K562 (cell line): ENCODE results near the gene TMEM214. TPM values are rescaled to one million over a fixed set of nuclear protein-coding genes. Genes with fewer than 3 reads are reported as not detected.

Experiments
- ATAC-seq: fragments of 200-7000 bp; cut with Tn5 transposase; 3 replicates; pipeline ENCODE4 v1.9.1; 2020; ENCODE audit warnings: moderate library complexity
- BruUV-seq: library from RNA; stranded (reverse); fragments of 400-500 nt; replicated peaks from 2 replicates; lab custom pipeline; 2021; lab: Mats Ljungman, UMichigan
- CTCF ChIA-PET: fragments of 300-600 bp; formaldehyde crosslinking; extraction: SDS; loops from one replicate; lab custom pipeline; 2021; ENCODE audit warnings: low intra/inter-chr PET ratio; lab: Yijun Ruan, JAX
- POLR2A ChIA-PET: fragments of 300-600, 350-650 bp; sonication (Branson Sonifier 250); formaldehyde crosslinking; extraction: SDS; loops from one replicate; lab custom pipeline; 2021; ENCODE audit warnings: antibody characterized with exemption, inconsistent platforms; lab: Yijun Ruan, JAX
- DNase-seq, 4 experiments: peaks; one replicate each; pipeline versions ENCODE4 v3.0.0 to v3.0.0-alpha.2; 2011 to 2018; ENCODE audit warnings: low spot score in 3 of 4, mixed read lengths in 3 of 4; ENCODE audit errors: extremely low read depth in 1 of 4
- FAIRE-seq: peaks from 2 replicates; lab custom pipeline; 2011; peaks lifted over from hg19 to GRCh38; lab: Jason Lieb, UNC
- H2AFZ ChIP-seq: 2 replicates; pipeline ENCODE4 v1.6.0; 2011; ENCODE audit warnings: low read depth, low read length, control low read depth, inconsistent platforms
- H3K27ac ChIP-seq: fragments of 200-600 bp; 3 replicates; pipeline ENCODE4 v1.8.0; 2011; ENCODE audit warnings: low read depth, mild to moderate bottlenecking, control low read depth, inconsistent platforms, low read length, moderate library complexity, mixed read lengths; ENCODE audit errors: extremely low read depth
- H3K27me3 ChIP-seq, 2 experiments: fragments of 300-600 bp in 1 of 2; 2 replicates in 1 of 2; 3 replicates in 1 of 2; pipeline versions ENCODE4 v1.6.0 to v1.8.0; 2011; ENCODE audit warnings: inconsistent platforms in 2 of 2, low read length in 2 of 2, mild to moderate bottlenecking in 1 of 2, mixed read lengths in 1 of 2, moderate library complexity in 1 of 2; ENCODE audit not compliant: control insufficient read depth in 2 of 2, insufficient read depth in 2 of 2
- H3K36me3 ChIP-seq: fragments of 300-600 bp; 3 replicates; pipeline ENCODE4 v1.8.0; 2011; ENCODE audit warnings: mild to moderate bottlenecking, low read length, inconsistent platforms; ENCODE audit not compliant: control insufficient read depth, insufficient read depth
- H3K4me1 ChIP-seq, 2 experiments: fragments of 200-600 bp in 1 of 2; replicated peaks in 1 of 2; 2 replicates in 1 of 2; 3 replicates in 1 of 2; pipeline versions ENCODE4 v1.5.1 to v1.8.0; 2011; ENCODE audit warnings: inconsistent platforms in 2 of 2, low read length in 2 of 2, mild to moderate bottlenecking in 1 of 2, mixed read lengths in 1 of 2, moderate library complexity in 1 of 2; ENCODE audit not compliant: control insufficient read depth in 2 of 2, insufficient read depth in 2 of 2
- H3K4me2 ChIP-seq: 2 replicates; pipeline ENCODE4 v1.6.1; 2011; ENCODE audit warnings: low read length, control low read depth, inconsistent platforms, mixed read lengths; ENCODE audit not compliant: insufficient read depth
- H3K4me3 ChIP-seq: fragments of 200-600 bp; sonication (generic), shearing (Covaris generic); 2 replicates; pipeline ENCODE4 v1.5.1; 2016; ENCODE audit warnings: control low read depth, inconsistent platforms
- H3K79me2 ChIP-seq: fragments of 200-600 bp; 3 replicates; pipeline ENCODE4 v1.8.0; 2011; ENCODE audit warnings: low read length, inconsistent platforms; ENCODE audit not compliant: control insufficient read depth, insufficient read depth
- H3K9ac ChIP-seq, 2 experiments: 2 replicates each; pipeline versions ENCODE4 v1.6.0 to v1.6.1; 2011; ENCODE audit warnings: low read depth in 2 of 2, low read length in 2 of 2, control low read depth in 1 of 2, inconsistent platforms in 1 of 2, mild to moderate bottlenecking in 1 of 2, mixed read lengths in 1 of 2; ENCODE audit not compliant: insufficient read depth in 1 of 2
- H3K9me1 ChIP-seq: one replicate; pipeline ENCODE4 v1.6.0; 2011; ENCODE audit warnings: inconsistent platforms, mild to moderate bottlenecking, low read length, moderate library complexity; ENCODE audit not compliant: control insufficient read depth, insufficient read depth
- H3K9me3 ChIP-seq: replicated peaks from 2 replicates; pipeline ENCODE4 v1.5.1; 2011; ENCODE audit warnings: low read depth, low read length, inconsistent platforms; ENCODE audit not compliant: control insufficient read depth, insufficient read depth
- H4K20me1 ChIP-seq: replicated peaks from 2 replicates; pipeline ENCODE4 v1.6.1; 2011; ENCODE audit warnings: low read length, inconsistent platforms, mixed read lengths; ENCODE audit not compliant: control insufficient read depth, insufficient read depth
- ASH1L ChIP-seq: fragments of 450-650 bp; IDR thresholded peaks from 2 replicates; pipeline ENCODE4 v1.6.1; 2018; ENCODE audit warnings: borderline replicate concordance, mild to moderate bottlenecking, low read depth; ENCODE audit not compliant: partially characterized antibody
- KDM1A ChIP-seq, 2 experiments: fragments of 450-650 bp; IDR thresholded peaks; 2 replicates each; pipeline ENCODE4 v1.6.1; 2016; ENCODE audit warnings: mild to moderate bottlenecking in 2 of 2
- WGBS: fragments of 100-300 bp; shearing (Covaris generic); methylation state at CpG from one replicate; pipeline ENCODE4 v1.1.6; 2016; ENCODE audit warnings: low coverage, mixed read lengths; ENCODE audit not compliant: insufficient coverage; ENCODE audit errors: missing lambda C conversion rate; 5-methylcytosine and 5-hydroxymethylcytosine counted together
- in situ Hi-C: fragments of 300-500 bp; cut with MboI; formaldehyde crosslinking; loops from 4 replicates; pipeline ENCODE4 v1.15.0; 2018; ENCODE audit warnings: inconsistent platforms, mixed read lengths
- intact Hi-C: fragments of 100-400 bp; cut with micrococcal nuclease; formaldehyde crosslinking; loops from 2 replicates; pipeline ENCODE4 v1.14.2; 2022
- polyA plus RNA-seq, 8 experiments: library from polyadenylated mRNA; depleted of rRNA in 4 of 8; stranded (reverse) in 5 of 8; unstranded in 3 of 8; fragments of >200 nt; fragmentation: Nextera tagmentation in 2 of 8; fragmentation: Illumina TruSeq in 1 of 8; extraction: Ambion mirVana in 2 of 8; extraction: Trizol in 1 of 8; gene quantifications; 2 replicates each; pipeline versions ENCODE4 v1.2.1 to v1.2.3, GENCODE V29; 2011 to 2014; ENCODE audit warnings: inconsistent platforms in 1 of 8, missing spikeins in 1 of 8
- total RNA-seq, 7 experiments: library from RNA; depleted of rRNA in 6 of 7; stranded (reverse); fragments of >200 nt in 6 of 7; fragmentation: Illumina TruSeq in 2 of 7; extraction: Trizol in 2 of 7; gene quantifications; 2 replicates each; pipeline versions ENCODE4 v1.2.1 to v1.2.3, GENCODE V29; 2011 to 2021; ENCODE audit warnings: low replicate concordance in 1 of 7
- TF ChIP-seq, protein P1 (sequence below): sonication (generic); formaldehyde crosslinking; IDR thresholded peaks from 2 replicates; pipeline ENCODE4 v1.8.1; 2023; ENCODE audit warnings: missing genetic modification reagents, mild to moderate bottlenecking, borderline replicate concordance

Gene TMEM214
- total and polyA plus RNA-seq, 9 of the 15 experiments (the other 6 are each of a cell fraction or from before 2014, with no cell fraction given): 11.4 to 81.4 (median 44.1) TPM

DNA sequence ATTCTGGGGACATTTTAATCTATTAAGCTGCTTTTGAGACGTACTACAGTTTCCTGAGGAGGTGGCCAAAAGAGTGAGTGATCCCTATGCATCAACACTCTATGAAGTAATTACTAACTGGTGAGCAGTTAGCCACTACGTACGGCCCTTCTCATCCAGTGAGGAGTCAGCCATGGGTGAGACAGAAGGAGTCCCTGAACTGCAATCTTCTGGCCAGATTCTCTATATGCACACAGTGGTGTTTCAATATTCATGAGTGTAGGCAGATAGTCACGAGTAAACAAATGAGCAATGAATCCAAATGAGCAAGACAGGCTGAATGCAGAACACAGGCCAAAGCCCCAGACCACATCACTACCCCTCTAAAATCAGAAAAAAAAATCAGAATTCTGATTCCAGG lies 29.8 kb upstream of the TMEM214 start:
- in situ Hi-C loops: no loop called here
- H3K36me3 ChIP-seq: peaks cover 3% of the 10 kb centered on the region; the same call in 1 of the 3 replicates
- TF ChIP-seq ASH1L (no peak), KDM1A (IDR thresholded peaks at IDR 0.05) (0 out of 4 replicates have a peak, but pooled peaks of 1 of the 2 experiments have one; percentile 40)
- TF ChIP-seq, protein P1, sequence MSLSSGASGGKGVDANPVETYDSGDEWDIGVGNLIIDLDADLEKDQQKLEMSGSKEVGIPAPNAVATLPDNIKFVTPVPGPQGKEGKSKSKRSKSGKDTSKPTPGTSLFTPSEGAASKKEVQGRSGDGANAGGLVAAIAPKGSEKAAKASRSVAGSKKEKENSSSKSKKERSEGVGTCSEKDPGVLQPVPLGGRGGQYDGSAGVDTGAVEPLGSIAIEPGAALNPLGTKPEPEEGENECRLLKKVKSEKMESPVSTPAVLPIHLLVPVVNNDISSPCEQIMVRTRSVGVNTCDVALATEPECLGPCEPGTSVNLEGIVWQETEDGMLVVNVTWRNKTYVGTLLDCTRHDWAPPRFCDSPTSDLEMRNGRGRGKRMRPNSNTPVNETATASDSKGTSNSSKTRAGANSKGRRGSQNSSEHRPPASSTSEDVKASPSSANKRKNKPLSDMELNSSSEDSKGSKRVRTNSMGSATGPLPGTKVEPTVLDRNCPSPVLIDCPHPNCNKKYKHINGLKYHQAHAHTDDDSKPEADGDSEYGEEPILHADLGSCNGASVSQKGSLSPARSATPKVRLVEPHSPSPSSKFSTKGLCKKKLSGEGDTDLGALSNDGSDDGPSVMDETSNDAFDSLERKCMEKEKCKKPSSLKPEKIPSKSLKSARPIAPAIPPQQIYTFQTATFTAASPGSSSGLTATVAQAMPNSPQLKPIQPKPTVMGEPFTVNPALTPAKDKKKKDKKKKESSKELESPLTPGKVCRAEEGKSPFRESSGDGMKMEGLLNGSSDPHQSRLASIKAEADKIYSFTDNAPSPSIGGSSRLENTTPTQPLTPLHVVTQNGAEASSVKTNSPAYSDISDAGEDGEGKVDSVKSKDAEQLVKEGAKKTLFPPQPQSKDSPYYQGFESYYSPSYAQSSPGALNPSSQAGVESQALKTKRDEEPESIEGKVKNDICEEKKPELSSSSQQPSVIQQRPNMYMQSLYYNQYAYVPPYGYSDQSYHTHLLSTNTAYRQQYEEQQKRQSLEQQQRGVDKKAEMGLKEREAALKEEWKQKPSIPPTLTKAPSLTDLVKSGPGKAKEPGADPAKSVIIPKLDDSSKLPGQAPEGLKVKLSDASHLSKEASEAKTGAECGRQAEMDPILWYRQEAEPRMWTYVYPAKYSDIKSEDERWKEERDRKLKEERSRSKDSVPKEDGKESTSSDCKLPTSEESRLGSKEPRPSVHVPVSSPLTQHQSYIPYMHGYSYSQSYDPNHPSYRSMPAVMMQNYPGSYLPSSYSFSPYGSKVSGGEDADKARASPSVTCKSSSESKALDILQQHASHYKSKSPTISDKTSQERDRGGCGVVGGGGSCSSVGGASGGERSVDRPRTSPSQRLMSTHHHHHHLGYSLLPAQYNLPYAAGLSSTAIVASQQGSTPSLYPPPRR: no peak
- TF ChIP-seq, all 486 proteins: peak for 1
- intact Hi-C loops: no loop called here
- H2AFZ ChIP-seq: no peak overlapping the region
- H3K4me1 ChIP-seq: peaks cover 32 to 81% of the 10 kb centered on the region in 2 experiments
- peaks cover 70% of the 10 kb centered on the region for H3K79me2 ChIP-seq
- ATAC-seq (no peak), DNase-seq (no peak), FAIRE-seq (no peak)
- no peak overlapping the region for H3K4me3 ChIP-seq
- no TSS peak for BruUV-seq
- no peak overlapping the region for H3K9ac ChIP-seq
- no peaks in the 10 kb centered on the region for H3K9me3 ChIP-seq
- no peaks in the 10 kb centered on the region for H3K27me3 ChIP-seq
- CTCF ChIA-PET: no interaction called here
- H3K27ac ChIP-seq: peak overlapping the region; percentile 7; the same call in 2 of the 3 replicates
- H3K9me1 ChIP-seq: peaks cover 3% of the 10 kb centered on the region
- H3K4me2 ChIP-seq: no peak overlapping the region
- POLR2A ChIA-PET: interaction anchor here (0.8 to 2.1 kb wide), 3 partner anchors 11 to 1786 kb away, joined by 3 to 5 read pairs (median 4); no protein-coding TSS in a partner anchor
- 76% methylated on average over 4 of the region's 4 CpGs for WGBS
- no peaks in the 10 kb centered on the region for H4K20me1 ChIP-seq
